Motor neuron (in vitro differentiated cells): ENCODE data around the gene SUN5. TPM values are rescaled to one million over a fixed set of nuclear protein-coding genes. Genes with fewer than 3 reads are reported as not detected.
"Not testable (repeated sequence)": the region's sequence is repeated elsewhere in the genome, so short reads cannot be mapped to it uniquely, and the experiment has no call there.

Experiments
- ATAC-seq, 8 experiments: fragments of 200-7000 bp; cut with Tn5 transposase; replicated peaks in 6 of 8; 2 replicates each; pipeline ENCODE4 v1.8.0; 2021; ENCODE audit warnings: mild to moderate bottlenecking in 8 of 8, moderate library complexity in 8 of 8
- H3K27ac ChIP-seq, 2 donors: fragments of 250-450 bp; sonication (Bioruptor Pico); 2 replicates each; pipeline ENCODE4 v1.9.0; 2021; ENCODE audit warnings: antibody characterized with exemption in 2 of 2, mild to moderate bottlenecking in 2 of 2, moderate library complexity in 1 of 2
- H3K4me1 ChIP-seq, 2 donors: fragments of 250-450 bp; sonication (Bioruptor Pico); replicated peaks in 1 of 2; 2 replicates each; pipeline ENCODE4 v1.6.1; 2021; ENCODE audit warnings: antibody characterized with exemption in 2 of 2, mild to moderate bottlenecking in 2 of 2, moderate library complexity in 1 of 2
- H3K4me3 ChIP-seq, 5 donors: fragments of 250-450 bp; sonication (Bioruptor Pico); 2 replicates each; pipeline ENCODE4 v1.9.0; 2021; ENCODE audit warnings: antibody characterized with exemption in 5 of 5, mild to moderate bottlenecking in 5 of 5, moderate library complexity in 4 of 5
- WGBS, 10 experiments: fragments of 450-650 bp; shearing (Covaris generic); methylation state at CpG; one replicate each; pipeline ENCODE4 v1.0.0; 2022; 5-methylcytosine and 5-hydroxymethylcytosine counted together
- in situ Hi-C, 9 experiments: fragments of 400-800 bp; cut with MboI; loops; one replicate each; pipeline ENCODE4 v1.15.0; 2021; ENCODE audit warnings: low sequenced_read_pairs in 9 of 9, low pct_unique_long_range_greater_than_20kb in 2 of 9; ENCODE audit not compliant: unreplicated experiment in 9 of 9
- total RNA-seq, 8 experiments: library from RNA; unstranded; fragments of 300-600 nt; gene quantifications; 2 replicates each; pipeline versions ENCODE4 v1.2.3 to v1.2.4, GENCODE V29; 2022

SUN5 gene, protein sequence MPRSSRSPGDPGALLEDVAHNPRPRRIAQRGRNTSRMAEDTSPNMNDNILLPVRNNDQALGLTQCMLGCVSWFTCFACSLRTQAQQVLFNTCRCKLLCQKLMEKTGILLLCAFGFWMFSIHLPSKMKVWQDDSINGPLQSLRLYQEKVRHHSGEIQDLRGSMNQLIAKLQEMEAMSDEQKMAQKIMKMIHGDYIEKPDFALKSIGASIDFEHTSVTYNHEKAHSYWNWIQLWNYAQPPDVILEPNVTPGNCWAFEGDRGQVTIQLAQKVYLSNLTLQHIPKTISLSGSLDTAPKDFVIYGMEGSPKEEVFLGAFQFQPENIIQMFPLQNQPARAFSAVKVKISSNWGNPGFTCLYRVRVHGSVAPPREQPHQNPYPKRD
- not detected for total RNA-seq

DNA sequence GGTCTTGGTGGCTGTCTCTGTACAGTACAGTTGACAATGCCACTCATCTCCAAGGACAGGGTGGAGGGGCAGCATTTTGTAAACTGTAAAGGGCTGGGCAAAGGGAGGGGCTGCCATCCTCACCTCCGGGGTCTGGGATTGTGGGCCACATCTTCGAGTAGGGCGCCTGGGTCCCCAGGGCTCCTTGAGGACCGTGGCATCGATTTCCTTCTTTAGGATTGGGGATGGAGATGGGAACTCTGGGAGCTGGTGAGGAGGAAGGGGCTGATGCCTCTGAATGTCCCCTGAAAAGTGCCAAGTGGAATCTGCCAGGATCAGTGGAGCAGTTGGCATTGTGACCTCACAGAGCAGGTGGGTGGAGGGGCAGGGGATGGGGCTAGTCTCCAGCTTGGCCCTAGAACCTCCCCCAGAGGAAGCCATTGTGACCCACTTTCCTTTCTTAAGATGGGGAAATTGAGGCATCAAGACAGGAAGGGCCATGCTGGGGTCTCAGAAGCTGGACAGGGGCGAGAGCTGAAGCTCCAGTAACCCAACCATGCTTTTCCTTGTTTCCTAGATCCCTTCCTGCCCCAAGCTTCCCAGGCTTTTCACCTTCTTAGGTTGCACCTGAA is at the start of gene SUN5:
SUN5 (minus strand) TSS at position 293 of the 611 bp plus-strand sequence; CDS start at position 200, 93 bp downstream.
- Histone ChIP-seq H3K4me1 (no peaks in the 10 kb centered on the region), H3K27ac (no peak within 1 kb of the TSS), H3K4me3 (no peak within 1 kb of the TSS)
- 0 to 62% (median 35%) methylated on average over 1 to 5 of the region's 6 CpGs; no CpG with 5 or more reads in 6 of the 10 experiments for WGBS, 10 experiments
- ATAC-seq, result no peak
- in situ Hi-C loops, result no loop called here

DNA sequence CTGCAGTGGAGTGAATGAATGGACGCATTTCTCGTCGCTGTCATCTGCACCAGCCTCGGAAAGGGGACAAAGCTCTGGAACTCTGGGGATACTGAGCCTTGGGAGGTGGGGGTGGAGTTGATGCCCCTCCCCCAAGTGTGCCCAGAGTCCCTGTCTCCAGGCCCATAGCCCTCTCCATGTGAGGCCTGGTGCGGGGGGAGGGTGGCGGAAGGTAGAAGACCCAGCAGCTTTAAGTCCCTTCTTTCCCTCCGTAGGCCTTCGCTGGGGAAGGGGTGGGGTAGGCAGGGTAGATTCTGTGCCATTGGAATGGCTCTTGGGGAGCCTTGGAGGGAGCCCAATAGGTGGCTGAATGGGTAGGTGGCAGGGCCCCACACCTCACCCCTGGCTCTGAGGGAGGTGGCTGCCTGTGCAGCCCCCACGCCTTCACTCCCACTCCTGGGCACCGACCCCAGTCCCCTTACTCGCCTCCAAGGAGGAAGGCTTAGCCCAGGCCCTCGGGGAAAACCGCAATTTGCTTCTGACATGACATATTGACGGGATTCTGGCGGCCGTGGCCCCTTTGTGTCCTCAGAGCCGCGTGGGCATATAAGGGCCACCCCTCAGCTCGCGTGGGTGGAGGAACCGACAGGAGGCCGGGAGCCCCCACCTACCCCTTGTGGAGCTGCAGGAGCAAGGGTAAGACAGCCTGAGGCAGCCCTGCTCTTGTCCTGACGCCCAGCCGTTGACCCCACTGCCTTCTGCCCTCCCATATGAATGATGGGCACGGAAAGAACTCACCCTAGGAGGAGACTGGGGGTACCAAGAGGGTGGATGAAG is 49.3 kb upstream of the SUN5 start, which contains the start of gene BPIFB3:
BPIFB3 (plus strand) TSS at position 613 of the 816 bp plus-strand sequence. CDS start 1,533 bp downstream, outside the sequence.
- ATAC-seq, result no peak
- 12 to 87% (median 57%) methylated on average over 3 to 12 of the region's 25 CpGs; no CpG with 5 or more reads in 4 of the 10 experiments for WGBS, 10 experiments
- H3K4me1 ChIP-seq, result no peaks in the 10 kb centered on the region
- in situ Hi-C loops, result loop anchor here in 1 of 9 experiments (25.0 kb wide), 1 partner anchor 141 kb away; no protein-coding TSS in a partner anchor
- H3K4me3 ChIP-seq, result no peak within 1 kb of the TSS
- H3K27ac ChIP-seq, result no peak within 1 kb of the TSS

DNA sequence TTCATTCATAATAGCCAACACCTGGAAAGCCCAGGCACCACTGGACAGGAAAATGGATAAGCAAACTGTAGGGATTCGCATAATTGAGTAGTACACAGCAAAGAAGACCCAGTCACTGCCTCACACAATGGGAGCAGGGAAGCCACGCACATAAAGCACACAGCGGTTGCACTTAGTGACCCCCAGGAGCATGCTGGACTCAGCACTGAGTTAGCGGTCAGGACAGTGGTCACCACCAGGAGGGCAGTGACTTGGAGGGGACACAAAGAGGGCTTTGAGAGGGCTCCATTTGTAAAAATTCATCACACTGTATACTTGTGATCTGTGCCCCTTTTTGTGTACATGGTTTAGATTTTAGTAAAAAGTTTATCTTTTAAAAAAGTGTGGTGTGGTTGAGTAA is 47.1 kb upstream of the SUN5 start:
- ATAC-seq, result peak in 1 of 8 experiments; percentile 25
- Histone ChIP-seq H3K4me1 (no peaks in the 10 kb centered on the region), H3K27ac (no peak overlapping the region), H3K4me3 (no peak overlapping the region)
- in situ Hi-C loops, result loop anchor here in 1 of 9 experiments (25.0 kb wide), 1 partner anchor 139 kb away; no protein-coding TSS in a partner anchor
- 17 to 71% (median 53%) methylated on average over 1 to 4 of the region's 4 CpGs; no CpG with 5 or more reads in 2 of the 10 experiments for WGBS, 10 experiments

DNA sequence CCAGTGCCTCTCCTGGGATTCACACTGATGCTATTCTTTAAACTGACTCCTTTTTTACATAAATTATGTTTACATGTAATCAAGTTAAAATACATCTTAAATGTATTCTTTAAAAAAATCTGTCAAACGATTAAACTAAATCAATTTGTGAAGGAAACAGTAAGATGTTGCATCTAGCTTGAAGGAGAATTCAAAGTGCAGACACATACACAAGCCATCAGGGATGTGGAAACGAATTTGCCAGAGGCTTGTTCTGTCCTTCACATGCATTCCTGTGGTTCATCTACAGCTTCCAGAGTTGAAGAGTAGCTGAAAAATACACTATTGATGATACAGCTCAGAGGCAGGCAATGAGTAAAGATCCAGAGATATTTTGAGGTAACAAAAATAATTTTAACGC is 42.2 kb upstream of the SUN5 start:
- no peak for ATAC-seq
- in situ Hi-C loops, result no loop called here
- Histone ChIP-seq H3K27ac (no peak overlapping the region), H3K4me3 (no peak overlapping the region), H3K4me1 (no peaks in the 10 kb centered on the region)
- 0 to 88% (median 33%) methylated on average over 1 to 3 of the region's 3 CpGs; no CpG with 5 or more reads in 1 of the 10 experiments for WGBS, 10 experiments

DNA sequence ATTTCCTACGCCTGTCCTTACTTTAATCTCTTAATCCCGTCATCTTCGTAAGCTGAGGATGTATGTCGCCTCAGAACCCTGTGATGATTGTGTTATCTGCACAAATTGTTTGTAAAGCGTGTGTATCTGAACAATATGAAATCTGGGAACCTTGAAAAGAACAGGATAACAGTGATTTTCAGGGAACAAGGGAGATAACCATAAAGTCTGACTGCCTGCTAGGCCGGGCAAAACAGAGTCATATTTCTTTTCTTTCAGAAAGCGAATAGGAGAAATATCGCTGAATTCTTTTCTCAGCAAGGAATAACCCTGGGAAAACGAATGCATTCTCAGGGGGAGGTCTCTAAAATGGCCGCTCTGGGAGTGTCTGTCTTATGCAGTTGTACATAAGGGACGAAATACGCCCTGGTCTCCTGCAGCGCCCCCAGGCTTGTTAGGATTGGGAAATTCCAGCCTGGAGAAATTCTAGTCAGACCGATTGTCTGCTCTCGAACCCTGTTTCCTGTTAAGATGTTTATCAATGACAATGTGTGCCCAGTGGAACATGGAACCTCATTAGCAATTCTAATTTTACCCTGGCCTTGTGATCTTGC is 41.0 kb upstream of the SUN5 start:
- H3K4me1 ChIP-seq, H3K4me3 ChIP-seq, ATAC-seq, in situ Hi-C loops, H3K27ac ChIP-seq: not testable (repeated sequence)
- WGBS, 10 experiments, result 19 to 83% (median 69%) methylated on average over 2 to 14 of the region's 15 CpGs; no CpG with 5 or more reads in 2 of the 10 experiments

DNA sequence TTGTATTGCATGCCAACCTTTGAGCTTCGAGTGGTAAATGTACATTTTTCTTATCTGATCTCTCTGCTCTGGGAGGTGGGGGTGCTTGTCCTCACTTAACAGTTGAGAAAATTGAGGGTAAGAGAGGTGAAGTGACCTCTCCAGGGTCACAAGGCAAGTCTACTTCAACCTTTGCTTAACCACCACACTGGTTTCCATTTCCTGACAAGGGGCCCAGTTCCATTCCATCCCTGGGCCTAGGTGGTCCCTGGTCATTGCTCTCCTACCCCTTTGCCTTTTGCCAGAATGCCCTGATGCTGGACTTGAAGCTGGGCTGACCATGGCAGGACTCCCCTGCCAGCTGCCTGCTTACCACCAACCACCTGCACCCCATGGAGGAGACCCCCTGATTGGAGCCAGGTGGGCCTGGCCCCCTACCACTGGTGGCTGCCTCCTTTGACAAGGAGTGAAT is 39.5 kb upstream of the SUN5 start:
- in situ Hi-C loops, result no loop called here
- 0 to 43% (median 0%) methylated on average over 1 of the region's 1 CpG; no CpG with 5 or more reads in 2 of the 10 experiments for WGBS, 10 experiments
- Histone ChIP-seq H3K27ac (no peak overlapping the region), H3K4me3 (no peak overlapping the region), H3K4me1 (no peaks in the 10 kb centered on the region)
- ATAC-seq, result no peak

DNA sequence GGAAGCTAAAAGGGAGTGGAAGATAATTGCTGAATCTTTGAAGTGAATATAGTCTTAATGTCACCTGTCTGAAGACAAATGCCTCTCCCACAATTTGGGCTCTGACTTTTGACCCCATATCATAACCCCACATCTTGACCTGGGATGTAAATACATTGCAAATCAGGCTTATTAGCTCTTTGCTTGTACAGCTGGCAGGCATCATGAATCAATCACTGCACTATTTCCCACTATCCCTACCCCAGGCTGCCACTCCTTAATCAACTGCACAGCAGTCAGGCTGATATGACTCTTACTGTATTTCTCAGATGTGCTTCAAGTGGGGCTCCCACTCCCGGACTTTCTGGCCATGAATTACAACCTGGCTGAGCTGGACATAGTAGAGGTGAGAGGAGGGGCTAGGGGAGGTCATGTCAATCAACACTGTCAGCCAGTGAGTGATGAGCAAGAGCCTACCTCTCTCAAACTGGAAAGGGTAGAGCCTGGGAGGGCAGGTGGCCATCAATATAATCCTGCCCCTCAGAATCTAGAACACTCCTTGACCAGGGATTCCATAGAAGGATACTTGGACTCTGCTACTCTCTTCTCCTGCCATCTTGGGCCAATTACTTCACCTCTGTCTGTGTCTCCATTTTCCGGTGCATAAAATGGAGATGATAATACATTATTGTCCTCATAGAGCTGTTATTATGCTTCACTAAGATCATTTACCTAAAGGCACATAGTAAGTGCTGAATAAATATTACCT is 38.9 kb upstream of the SUN5 start:
- WGBS, 10 experiments, result 14 to 83% (median 83%) methylated on average over 1 to 2 of the region's 2 CpGs; no CpG with 5 or more reads in 5 of the 10 experiments
- Histone ChIP-seq H3K4me3 (no peak overlapping the region), H3K27ac (no peak overlapping the region), H3K4me1 (no peaks in the 10 kb centered on the region)
- ATAC-seq, result no peak
- in situ Hi-C loops, result no loop called here

DNA sequence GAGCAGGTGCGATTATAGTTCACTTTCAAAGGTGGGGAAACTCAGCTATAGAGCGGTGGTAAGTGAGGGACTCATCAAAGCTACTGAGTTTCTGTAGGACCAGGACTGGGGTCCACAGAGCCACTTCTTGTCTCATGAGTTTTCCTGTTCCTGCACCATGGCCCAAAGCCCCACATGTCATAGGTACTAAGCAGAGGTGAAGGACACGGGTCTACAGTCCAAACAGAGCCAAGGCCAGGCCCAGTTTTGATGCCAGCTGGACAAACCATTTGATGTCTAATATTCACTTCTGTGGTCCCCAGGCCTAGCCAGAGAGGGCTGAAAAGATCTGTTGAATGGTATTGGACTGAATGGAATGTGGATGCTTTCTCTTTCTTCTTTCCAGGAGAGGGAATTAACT is 38.2 kb upstream of the SUN5 start:
- Histone ChIP-seq H3K4me3 (no peak overlapping the region), H3K4me1 (no peaks in the 10 kb centered on the region), H3K27ac (no peak overlapping the region)
- 0 to 83% (median 66%) methylated on average over 1 to 2 of the region's 3 CpGs; no CpG with 5 or more reads in 4 of the 10 experiments for WGBS, 10 experiments
- no peak for ATAC-seq
- in situ Hi-C loops, result no loop called here

DNA sequence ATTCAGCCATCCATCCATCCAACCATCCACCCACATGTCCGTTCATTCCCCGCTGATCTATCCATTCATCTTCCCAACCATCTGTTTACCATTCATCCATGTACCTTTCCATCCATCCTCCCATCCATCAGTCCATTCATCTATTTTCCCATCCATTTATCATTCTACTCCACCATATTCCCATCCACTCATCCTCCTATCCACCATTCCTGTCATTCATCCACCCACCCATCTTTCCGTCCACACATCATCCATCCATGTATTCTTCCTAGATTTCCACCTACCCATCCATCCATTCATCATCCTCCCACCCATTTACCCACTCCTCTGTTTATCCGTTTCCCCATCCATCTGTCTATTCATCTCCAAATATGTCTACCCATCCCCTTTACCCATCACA is 34.0 kb upstream of the SUN5 start:
- H3K4me3 ChIP-seq, result no peak overlapping the region
- H3K27ac ChIP-seq, result no peak overlapping the region
- 44 to 90% (median 72%) methylated on average over 1 to 4 of the region's 4 CpGs; no CpG with 5 or more reads in 1 of the 10 experiments for WGBS, 10 experiments
- no peaks in the 10 kb centered on the region for H3K4me1 ChIP-seq
- ATAC-seq, result no peak
- in situ Hi-C loops, result no loop called here

DNA sequence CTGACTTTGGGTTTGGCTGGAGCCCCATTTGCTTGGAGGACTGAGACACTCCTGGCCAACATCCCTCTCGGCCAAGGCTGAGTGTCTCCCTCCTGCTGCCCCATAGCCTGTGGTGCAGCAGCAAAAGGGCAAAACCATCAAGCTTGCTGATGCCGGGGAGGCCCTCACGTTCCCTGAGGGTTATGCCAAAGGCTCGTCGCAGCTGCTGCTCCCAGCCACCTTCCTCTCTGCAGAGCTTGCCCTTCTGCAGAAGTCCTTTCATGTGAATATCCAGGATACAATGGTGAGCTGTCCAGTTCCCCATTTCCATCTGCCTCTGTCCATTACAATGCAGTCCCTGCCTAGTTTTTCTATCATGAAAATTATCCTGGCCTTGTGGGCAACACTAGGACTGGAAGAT is 33.2 kb upstream of the SUN5 start:
- Histone ChIP-seq H3K27ac (no peak overlapping the region), H3K4me1 (no peaks in the 10 kb centered on the region), H3K4me3 (no peak overlapping the region)
- WGBS, 10 experiments, result 4 to 47% (median 24%) methylated on average over 2 to 4 of the region's 5 CpGs; no CpG with 5 or more reads in 4 of the 10 experiments
- in situ Hi-C loops, result no loop called here
- ATAC-seq, result no peak

DNA sequence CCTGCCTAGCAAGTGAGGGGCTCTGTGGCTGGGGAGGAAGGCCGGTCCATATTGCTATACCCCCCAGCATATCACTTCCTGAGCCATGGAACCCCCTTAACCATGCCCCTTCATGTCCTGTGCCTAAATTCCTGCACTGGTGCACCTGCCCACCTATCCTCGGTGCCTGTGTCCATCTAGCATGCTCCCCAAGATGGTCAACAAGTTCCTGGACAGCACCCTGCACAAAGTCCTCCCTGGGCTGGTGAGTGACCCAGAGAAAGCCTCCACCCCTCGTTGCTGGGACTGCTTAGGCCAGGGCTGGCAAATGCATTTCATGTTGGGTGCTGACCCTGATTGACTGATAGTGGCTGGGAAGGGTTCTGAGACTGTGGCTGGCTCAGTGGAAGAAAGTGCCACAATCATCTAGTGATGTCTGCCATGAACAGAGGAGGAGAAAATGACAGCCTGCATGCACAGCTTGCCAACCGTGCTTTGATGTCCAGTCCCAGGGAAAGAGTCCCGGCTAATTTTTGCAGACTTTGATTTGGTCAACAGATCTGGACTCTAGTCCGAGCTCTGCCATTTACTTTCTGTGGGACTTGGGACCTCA is 30.8 kb upstream of the SUN5 start:
- no peak for ATAC-seq

More for the DNA sequence above, 30.8 kb upstream of the SUN5 start:
- WGBS, 10 experiments, result 0 to 90% (median 62%) methylated on average over 1 to 4 of the region's 6 CpGs; no CpG with 5 or more reads in 5 of the 10 experiments
- Histone ChIP-seq H3K4me3 (no peak overlapping the region), H3K27ac (no peak overlapping the region), H3K4me1 (no peaks in the 10 kb centered on the region)
- in situ Hi-C loops, result no loop called here
